22Rv1 (cell line): Measurements from ENCODE around the gene DSCAM.

Experiments
- H3K27ac ChIP-seq: fragments of 450-650 bp; 2 replicates; pipeline ENCODE4 v1.5.1; 2017
- CTCF ChIP-seq: fragments of 450-650 bp; IDR thresholded peaks from 2 replicates; pipeline ENCODE4 v1.5.1; 2017; ENCODE audit warnings: mild to moderate bottlenecking
- ZFX ChIP-seq: fragments of 450-650 bp; IDR thresholded peaks from 2 replicates; pipeline ENCODE4 v1.6.1; 2017; ENCODE audit warnings: antibody characterized with exemption, borderline replicate concordance

Gene DSCAM

GRCh38 chr21:40846103-40846502 lies 855 bp downstream of the DSCAM start:
- no peak overlapping the region for H3K27ac ChIP-seq
- TF ChIP-seq ZFX (no peak), CTCF (no peak)

GRCh38 chr21:40845441-40845995 lies 1.4 kb downstream of the DSCAM start:
- TF ChIP-seq CTCF = no peak
- TF ChIP-seq ZFX = no peak
- no peak overlapping the region for H3K27ac ChIP-seq

- TF ChIP-seq CTCF = no peak
- no peak for TF ChIP-seq ZFX
- H3K27ac ChIP-seq = no peak overlapping the region
These were observed 2.0 kb downstream of the DSCAM start for GRCh38 chr21:40844935-40845334.

GRCh38 chr21:40842197-40842552 lies 4.8 kb downstream of the DSCAM start:
- TF ChIP-seq CTCF (peak; percentile 64), ZFX (no peak)
- no peak overlapping the region for H3K27ac ChIP-seq

GRCh38 chr21:40841524-40842196 lies 5.3 kb downstream of the DSCAM start:
- TF ChIP-seq ZFX = no peak
- TF ChIP-seq CTCF = peak; percentile 91
- H3K27ac ChIP-seq = no peak overlapping the region

- TF ChIP-seq CTCF = no peak
- no peak for TF ChIP-seq ZFX
- no peak overlapping the region for H3K27ac ChIP-seq
These were observed 6.4 kb downstream of the DSCAM start for GRCh38 chr21:40840401-40841125.

- H3K27ac ChIP-seq = no peak overlapping the region
- no peak for TF ChIP-seq ZFX
- no peak for TF ChIP-seq CTCF
These were observed 7.4 kb downstream of the DSCAM start for GRCh38 chr21:40839521-40839920.
